HUES64 (cell line): ENCODE results near the gene ALS2.
"Not testable (repeated sequence)": the region's sequence is repeated elsewhere in the genome, so short reads cannot be mapped to it uniquely, and the experiment has no call there.

Experiments
- H3K27ac ChIP-seq: 2 replicates; pipeline ENCODE4 v1.7.0; 2013; ENCODE audit warnings: low read depth, low read length, inconsistent platforms
- H3K27me3 ChIP-seq: 2 replicates; pipeline ENCODE4 v1.6.1; 2013; ENCODE audit warnings: mild to moderate bottlenecking, low read length; ENCODE audit not compliant: insufficient read depth
- H3K36me3 ChIP-seq: 2 replicates; pipeline ENCODE4 v1.6.1; 2013; ENCODE audit warnings: mild to moderate bottlenecking, low read length; ENCODE audit not compliant: insufficient read depth
- H3K4me1 ChIP-seq: 2 replicates; pipeline ENCODE4 v1.6.1; 2013; ENCODE audit warnings: mild to moderate bottlenecking, low read length, moderate library complexity; ENCODE audit not compliant: insufficient read depth
- H3K4me3 ChIP-seq: 2 replicates; pipeline ENCODE4 v1.5.1; 2013; ENCODE audit warnings: mild to moderate bottlenecking, low read length, moderate library complexity
- H3K9ac ChIP-seq: 2 replicates; pipeline ENCODE4 v1.6.1; 2013; ENCODE audit warnings: mild to moderate bottlenecking, low read depth, low read length
- H3K9me3 ChIP-seq: 2 replicates; pipeline ENCODE4 v1.6.1; 2013; ENCODE audit warnings: low read depth, low read length; ENCODE audit not compliant: insufficient read depth
- WGBS: fragments of 150-250, 120-280 bp; methylation state at CpG from one replicate; pipeline ENCODE4 v1.1.7; 2013; ENCODE audit warnings: missing lambda C conversion rate; 5-methylcytosine and 5-hydroxymethylcytosine counted together

Gene ALS2

DNA sequence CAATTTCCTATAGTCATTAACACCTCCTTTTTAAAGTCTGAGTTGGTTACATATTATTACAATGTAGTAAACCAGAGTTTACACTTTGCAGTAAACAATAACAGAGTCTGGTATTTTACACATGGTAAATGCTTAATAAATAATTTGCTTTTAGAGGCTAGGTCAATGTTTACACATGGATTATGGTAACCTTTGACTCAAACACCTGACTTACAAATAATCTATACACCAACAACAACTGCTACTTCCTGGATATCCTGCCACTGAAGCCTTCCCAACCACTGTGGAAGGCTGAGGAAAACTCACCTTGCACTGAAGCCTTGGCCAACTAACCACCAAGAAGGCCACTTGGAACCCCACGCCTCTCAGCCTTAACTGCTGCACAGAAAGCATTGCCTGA, 5.4 kb downstream of the ALS2 start:
- H3K27ac ChIP-seq: no peak overlapping the region
- H3K9me3 ChIP-seq: no peaks in the 10 kb centered on the region
- 0 out of 2 replicates have a peak, but pooled peaks cover 2% of the 10 kb centered on the region for H3K36me3 ChIP-seq
- 88% methylated on average over 1 of the region's 1 CpG for WGBS
- no peak overlapping the region for H3K9ac ChIP-seq
- no peaks in the 10 kb centered on the region for H3K27me3 ChIP-seq
- H3K4me3 ChIP-seq: no peak overlapping the region
- peaks cover 63% of the 10 kb centered on the region for H3K4me1 ChIP-seq

DNA sequence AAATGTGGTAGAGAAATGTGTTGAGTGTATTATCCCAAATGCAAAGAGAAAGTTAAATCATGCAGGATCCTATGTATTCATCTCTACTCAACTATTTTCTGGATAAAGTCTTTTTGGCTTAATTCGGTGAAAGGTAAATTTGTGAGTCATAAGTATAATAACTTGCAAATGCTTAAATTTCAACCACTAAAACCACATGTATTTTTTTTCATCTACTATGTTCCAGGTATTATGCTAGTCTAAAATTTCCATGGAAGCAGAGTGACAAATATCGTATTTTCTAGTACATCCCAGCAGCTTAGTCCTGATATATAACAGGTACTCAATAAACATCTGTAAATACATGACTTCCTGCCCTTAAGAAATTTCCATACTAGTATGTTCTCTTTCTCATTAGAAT, 6.2 kb downstream of the ALS2 start:
- Histone ChIP-seq H3K27me3 (no peaks in the 10 kb centered on the region), H3K9ac (no peak overlapping the region), H3K36me3 (peaks cover 2% of the 10 kb centered on the region; the same call in 1 of the 2 replicates), H3K27ac (no peak overlapping the region), H3K4me3 (no peak overlapping the region), H3K4me1 (peaks cover 59% of the 10 kb centered on the region), H3K9me3 (no peaks in the 10 kb centered on the region)
- WGBS: 100% methylated on average over 1 of the region's 2 CpGs

DNA sequence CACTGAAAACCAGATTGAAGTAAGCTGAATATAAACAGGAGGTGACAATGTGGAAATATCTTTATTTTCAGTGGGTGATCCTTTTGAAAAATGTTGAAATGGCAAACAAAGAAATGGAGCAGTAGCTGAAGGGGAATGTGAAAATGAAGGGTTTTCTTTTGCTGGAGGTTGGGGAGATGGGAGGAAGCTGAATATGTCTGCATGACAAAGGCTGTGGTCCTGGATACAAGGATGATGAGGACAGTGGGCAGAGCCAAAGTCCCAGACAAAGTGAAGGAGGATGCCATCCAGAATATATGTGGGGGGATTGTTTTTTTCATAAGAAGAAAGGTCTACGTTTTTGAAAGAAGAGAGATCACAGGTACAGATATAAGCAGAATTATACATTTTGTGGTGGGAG, 6.7 kb downstream of the ALS2 start:
- Histone ChIP-seq H3K9me3 (no peaks in the 10 kb centered on the region), H3K27ac (no peak overlapping the region), H3K4me3 (no peak overlapping the region), H3K4me1 (peaks cover 54% of the 10 kb centered on the region), H3K9ac (no peak overlapping the region), H3K27me3 (no peaks in the 10 kb centered on the region), H3K36me3 (peaks cover 2% of the 10 kb centered on the region; the same call in 1 of the 2 replicates)
- WGBS: 57% methylated on average over 1 of the region's 1 CpG

DNA sequence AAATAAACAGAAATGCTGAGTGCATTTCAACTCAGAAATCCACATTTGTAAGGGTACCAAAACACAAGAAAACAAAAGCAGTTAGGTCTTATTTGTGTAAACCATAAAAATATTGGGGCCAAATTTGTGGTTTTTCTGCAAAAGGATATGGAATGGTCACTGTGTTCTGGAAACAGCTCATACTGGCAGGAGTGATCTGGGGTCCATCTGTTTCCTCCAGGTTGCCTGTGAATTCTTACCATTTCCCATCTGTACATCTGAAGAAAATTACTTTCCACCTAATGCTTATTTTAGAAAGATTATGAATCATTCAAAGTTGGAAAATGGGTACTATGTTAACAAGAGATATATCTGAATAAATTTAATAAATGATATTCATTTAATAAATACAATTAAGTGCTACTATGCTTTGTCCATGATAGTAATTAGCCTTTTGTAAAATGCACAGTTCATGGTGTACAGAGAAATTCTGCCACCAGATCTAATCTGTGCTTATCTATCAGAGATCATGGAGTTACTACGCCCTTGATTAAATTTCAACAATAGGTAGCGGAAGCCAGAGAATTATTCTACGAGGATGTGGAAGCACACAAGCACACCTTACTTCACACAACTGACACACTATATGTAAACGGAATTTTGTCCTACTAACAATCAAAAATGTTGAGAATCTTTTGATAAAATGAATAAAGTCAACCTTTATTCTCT, 10.9 kb downstream of the ALS2 start:
- no peaks in the 10 kb centered on the region for H3K27me3 ChIP-seq
- peaks cover 27% of the 10 kb centered on the region for H3K36me3 ChIP-seq
- no peak overlapping the region for H3K27ac ChIP-seq
- H3K4me1 ChIP-seq: peaks cover 24% of the 10 kb centered on the region
- 93% methylated on average over 4 of the region's 4 CpGs for WGBS
- H3K4me3 ChIP-seq: no peak overlapping the region
- H3K9me3 ChIP-seq: no peaks in the 10 kb centered on the region
- no peak overlapping the region for H3K9ac ChIP-seq

DNA sequence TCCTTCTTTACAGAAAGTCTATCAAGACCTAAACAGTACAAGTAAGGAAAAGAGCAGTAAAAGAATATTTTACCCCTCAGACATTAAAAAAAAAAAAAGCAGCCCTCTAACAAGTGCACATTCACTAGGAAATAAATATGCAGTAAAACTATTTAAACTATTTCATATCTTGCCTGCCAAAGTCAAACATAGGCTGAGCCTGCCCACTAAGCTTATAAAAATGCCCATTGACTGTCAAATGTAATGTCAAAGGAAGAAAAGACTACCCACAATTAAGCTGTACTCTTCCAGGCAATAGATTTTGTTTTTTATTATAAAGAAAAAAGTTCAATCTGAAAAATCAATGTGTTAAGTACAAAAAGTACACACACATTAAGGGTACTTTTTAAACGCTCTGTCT, 11.8 kb downstream of the ALS2 start:
- Histone ChIP-seq H3K36me3 (peaks cover 33% of the 10 kb centered on the region), H3K27ac (no peak overlapping the region), H3K4me1 (peaks cover 14% of the 10 kb centered on the region), H3K27me3 (no peaks in the 10 kb centered on the region), H3K4me3 (no peak overlapping the region), H3K9ac (no peak overlapping the region), H3K9me3 (no peaks in the 10 kb centered on the region)
- WGBS: no CpG with 5 or more reads among the region's 1 CpG

DNA sequence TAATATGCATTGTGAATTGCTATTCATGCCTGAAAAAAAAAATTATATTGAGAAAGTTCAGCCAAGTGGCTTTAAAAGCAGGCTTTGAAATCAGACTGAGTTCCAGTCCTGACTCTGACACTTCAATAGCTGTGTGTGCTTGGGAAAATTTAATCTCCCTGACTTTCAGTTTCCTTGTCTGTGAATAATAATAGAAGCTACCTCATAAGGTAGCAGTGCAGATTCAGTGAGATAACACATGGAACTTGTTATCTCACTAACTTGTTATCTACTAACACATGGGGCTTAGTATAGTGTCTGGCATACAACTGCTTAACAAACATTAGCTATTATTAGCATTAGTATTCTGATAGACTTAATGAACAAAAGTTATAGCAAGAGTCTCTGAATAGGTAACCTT, 14.9 kb downstream of the ALS2 start:
- H3K36me3 ChIP-seq: peaks cover 63% of the 10 kb centered on the region
- H3K4me1 ChIP-seq: no peaks in the 10 kb centered on the region
- H3K9ac ChIP-seq: no peak overlapping the region
- H3K27me3 ChIP-seq: no peaks in the 10 kb centered on the region
- H3K9me3 ChIP-seq: no peaks in the 10 kb centered on the region
- no peak overlapping the region for H3K27ac ChIP-seq
- no peak overlapping the region for H3K4me3 ChIP-seq

DNA sequence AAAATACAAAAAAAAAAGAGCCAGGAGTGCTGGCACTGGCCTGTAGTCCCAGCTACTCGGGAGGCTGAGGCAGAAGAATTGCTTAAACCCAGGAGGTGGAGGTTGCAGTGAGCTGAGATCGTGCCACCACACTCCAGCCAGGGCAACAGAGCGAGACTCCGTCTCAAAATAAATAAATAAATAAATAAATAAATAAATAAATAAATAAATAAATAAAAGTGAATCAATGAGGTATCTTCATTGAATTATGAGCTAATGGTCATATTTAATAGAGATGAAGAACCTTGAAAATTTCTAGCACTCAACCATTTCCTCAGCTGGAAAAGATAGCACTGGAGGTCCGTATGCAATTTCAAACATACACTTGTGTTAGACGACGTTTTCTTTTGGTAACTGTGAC, 16.3 kb downstream of the ALS2 start:
- not testable (repeated sequence) for H3K9me3 ChIP-seq, H3K9ac ChIP-seq, H3K4me3 ChIP-seq, H3K4me1 ChIP-seq, H3K27me3 ChIP-seq, H3K27ac ChIP-seq
- peaks cover 74% of the 10 kb centered on the region for H3K36me3 ChIP-seq
- WGBS: 96% methylated on average over 5 of the region's 7 CpGs

DNA sequence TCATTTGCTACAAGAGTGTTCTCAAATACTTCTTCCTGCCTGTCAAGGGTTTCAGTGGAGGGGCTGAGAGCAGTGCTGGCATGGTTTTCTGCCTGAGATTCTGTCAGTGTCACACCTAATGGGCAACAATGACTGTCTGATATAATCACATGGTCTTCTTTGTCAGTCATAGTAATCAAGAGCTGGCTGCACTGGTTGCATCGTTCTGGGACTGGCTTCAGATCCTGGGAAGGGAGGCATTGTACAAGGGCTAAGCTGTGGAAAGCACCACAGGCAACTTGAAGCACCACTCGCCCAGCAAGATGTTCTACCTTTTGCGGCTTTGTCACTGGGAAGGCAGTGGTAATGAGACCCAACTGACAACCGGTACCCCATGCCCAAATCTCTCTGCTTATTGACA, 19.6 kb downstream of the ALS2 start:
- H3K4me3 ChIP-seq: no peak overlapping the region
- H3K36me3 ChIP-seq: peaks cover 92% of the 10 kb centered on the region
- no peaks in the 10 kb centered on the region for H3K27me3 ChIP-seq
- H3K9me3 ChIP-seq: no peaks in the 10 kb centered on the region
- no peak overlapping the region for H3K9ac ChIP-seq
- H3K4me1 ChIP-seq: no peaks in the 10 kb centered on the region
- no peak overlapping the region for H3K27ac ChIP-seq
- WGBS: 95% methylated on average over 4 of the region's 4 CpGs

DNA sequence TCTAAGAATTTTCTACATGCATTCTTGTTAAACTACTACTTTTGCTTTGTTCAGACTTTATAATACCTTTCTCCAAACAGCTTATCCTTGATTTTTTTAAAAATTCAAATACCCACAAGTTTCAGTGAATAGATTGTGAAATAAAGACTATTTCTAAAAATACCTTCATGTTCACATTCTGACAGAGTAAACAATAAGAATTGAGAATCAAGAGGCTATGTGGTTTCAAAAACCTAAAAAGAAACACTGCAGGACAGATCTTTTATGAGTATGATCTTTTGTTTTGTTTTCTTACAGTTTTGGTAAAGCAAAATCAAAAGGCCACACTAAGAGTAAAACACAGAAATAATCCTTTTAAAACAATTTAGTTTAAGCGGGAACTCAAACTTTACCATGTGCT, 21.2 kb downstream of the ALS2 start:
- H3K9me3 ChIP-seq: no peaks in the 10 kb centered on the region
- no peak overlapping the region for H3K4me3 ChIP-seq
- no peaks in the 10 kb centered on the region for H3K4me1 ChIP-seq
- H3K27me3 ChIP-seq: no peaks in the 10 kb centered on the region
- no peak overlapping the region for H3K27ac ChIP-seq
- WGBS: 95% methylated on average over 1 of the region's 1 CpG
- no peak overlapping the region for H3K9ac ChIP-seq
- H3K36me3 ChIP-seq: peaks cover 88% of the 10 kb centered on the region

DNA sequence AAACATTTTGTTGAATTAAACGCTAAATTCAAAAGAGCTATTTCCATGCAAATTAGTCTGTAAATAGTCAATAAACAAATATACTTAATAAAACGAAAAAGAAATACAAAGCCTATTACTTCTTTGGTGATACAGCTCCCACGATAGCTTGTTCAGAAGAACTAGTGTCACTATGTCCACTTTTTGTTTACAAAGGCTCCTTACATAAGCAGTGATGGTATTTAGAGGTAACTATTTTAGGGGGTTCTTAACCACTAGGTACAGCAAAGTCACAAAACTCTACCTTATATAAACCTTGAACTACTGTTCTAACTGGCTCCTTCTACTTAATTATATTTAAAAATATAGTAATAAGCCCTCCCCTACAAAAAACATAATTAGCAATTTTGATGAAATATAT, 21.9 kb downstream of the ALS2 start:
- H3K4me3 ChIP-seq: no peak overlapping the region
- no peak overlapping the region for H3K9ac ChIP-seq
- H3K36me3 ChIP-seq: peaks cover 88% of the 10 kb centered on the region
- no peaks in the 10 kb centered on the region for H3K27me3 ChIP-seq
- no peaks in the 10 kb centered on the region for H3K4me1 ChIP-seq
- no peak overlapping the region for H3K27ac ChIP-seq
- 92% methylated on average over 3 of the region's 3 CpGs for WGBS
- no peaks in the 10 kb centered on the region for H3K9me3 ChIP-seq

DNA sequence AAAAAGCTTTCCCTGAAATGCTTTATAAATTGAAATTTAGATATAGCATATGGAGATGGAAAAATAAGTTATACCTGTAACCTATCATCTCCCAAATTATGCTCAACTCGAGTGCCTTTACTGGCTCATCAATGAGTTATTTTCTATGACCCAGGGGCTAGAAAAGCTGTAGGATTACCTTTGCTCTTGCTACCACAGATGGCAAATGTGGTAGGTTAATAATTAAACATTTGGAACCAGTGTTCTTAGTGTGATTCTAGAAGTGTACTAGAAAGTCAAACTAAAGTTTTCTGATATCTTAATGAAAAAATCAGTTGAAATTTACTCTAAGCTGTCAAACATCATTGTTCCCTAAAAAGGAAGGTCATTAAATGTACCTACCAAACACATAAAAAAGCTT, 22.5 kb downstream of the ALS2 start:
- Histone ChIP-seq H3K4me1 (no peaks in the 10 kb centered on the region), H3K4me3 (no peak overlapping the region), H3K9ac (no peak overlapping the region), H3K27ac (no peak overlapping the region), H3K9me3 (no peaks in the 10 kb centered on the region), H3K27me3 (no peaks in the 10 kb centered on the region), H3K36me3 (peaks cover 85% of the 10 kb centered on the region)
- 0% methylated on average over 1 of the region's 1 CpG for WGBS
